ENCODE data around the gene PBX4.

Gene PBX4

DNA sequence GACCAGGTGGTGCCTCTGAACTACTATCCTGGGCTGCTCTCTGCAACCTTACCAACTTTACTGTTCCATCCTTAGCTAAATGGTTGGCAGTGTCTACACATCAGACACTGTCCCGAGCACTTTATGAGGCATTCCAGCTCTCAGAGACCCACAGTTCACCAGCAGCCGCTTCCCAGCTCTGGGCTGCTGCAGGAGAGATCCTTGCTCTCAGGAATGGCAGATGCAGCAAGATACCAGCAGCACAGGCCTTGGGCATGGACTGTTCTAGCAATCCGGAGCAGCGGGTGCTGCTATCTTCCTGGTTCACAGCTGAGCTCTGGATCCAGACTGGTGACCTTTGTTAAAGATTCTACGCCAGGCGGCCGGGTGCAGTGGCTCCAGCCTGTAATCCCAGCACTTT lies 12.9 kb upstream of the PBX4 start:
- TF ChIP-seq GABPA (IDR thresholded peaks at IDR 0.05; ENCODE audit: low read depth) (no peak), POLR2AphosphoS5 (IDR thresholded peaks at IDR 0.05; ENCODE audit: low read depth) (no peak), SPI1 (IDR thresholded peaks at IDR 0.05; ENCODE audit: borderline replicate concordance, low read depth) (no peak)
- TF ChIP-seq, protein P1, sequence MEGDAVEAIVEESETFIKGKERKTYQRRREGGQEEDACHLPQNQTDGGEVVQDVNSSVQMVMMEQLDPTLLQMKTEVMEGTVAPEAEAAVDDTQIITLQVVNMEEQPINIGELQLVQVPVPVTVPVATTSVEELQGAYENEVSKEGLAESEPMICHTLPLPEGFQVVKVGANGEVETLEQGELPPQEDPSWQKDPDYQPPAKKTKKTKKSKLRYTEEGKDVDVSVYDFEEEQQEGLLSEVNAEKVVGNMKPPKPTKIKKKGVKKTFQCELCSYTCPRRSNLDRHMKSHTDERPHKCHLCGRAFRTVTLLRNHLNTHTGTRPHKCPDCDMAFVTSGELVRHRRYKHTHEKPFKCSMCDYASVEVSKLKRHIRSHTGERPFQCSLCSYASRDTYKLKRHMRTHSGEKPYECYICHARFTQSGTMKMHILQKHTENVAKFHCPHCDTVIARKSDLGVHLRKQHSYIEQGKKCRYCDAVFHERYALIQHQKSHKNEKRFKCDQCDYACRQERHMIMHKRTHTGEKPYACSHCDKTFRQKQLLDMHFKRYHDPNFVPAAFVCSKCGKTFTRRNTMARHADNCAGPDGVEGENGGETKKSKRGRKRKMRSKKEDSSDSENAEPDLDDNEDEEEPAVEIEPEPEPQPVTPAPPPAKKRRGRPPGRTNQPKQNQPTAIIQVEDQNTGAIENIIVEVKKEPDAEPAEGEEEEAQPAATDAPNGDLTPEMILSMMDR (IDR thresholded peaks at IDR 0.05; ENCODE audit: insufficient read depth, low read length) = no peak
- TF ChIP-seq, protein P2, sequence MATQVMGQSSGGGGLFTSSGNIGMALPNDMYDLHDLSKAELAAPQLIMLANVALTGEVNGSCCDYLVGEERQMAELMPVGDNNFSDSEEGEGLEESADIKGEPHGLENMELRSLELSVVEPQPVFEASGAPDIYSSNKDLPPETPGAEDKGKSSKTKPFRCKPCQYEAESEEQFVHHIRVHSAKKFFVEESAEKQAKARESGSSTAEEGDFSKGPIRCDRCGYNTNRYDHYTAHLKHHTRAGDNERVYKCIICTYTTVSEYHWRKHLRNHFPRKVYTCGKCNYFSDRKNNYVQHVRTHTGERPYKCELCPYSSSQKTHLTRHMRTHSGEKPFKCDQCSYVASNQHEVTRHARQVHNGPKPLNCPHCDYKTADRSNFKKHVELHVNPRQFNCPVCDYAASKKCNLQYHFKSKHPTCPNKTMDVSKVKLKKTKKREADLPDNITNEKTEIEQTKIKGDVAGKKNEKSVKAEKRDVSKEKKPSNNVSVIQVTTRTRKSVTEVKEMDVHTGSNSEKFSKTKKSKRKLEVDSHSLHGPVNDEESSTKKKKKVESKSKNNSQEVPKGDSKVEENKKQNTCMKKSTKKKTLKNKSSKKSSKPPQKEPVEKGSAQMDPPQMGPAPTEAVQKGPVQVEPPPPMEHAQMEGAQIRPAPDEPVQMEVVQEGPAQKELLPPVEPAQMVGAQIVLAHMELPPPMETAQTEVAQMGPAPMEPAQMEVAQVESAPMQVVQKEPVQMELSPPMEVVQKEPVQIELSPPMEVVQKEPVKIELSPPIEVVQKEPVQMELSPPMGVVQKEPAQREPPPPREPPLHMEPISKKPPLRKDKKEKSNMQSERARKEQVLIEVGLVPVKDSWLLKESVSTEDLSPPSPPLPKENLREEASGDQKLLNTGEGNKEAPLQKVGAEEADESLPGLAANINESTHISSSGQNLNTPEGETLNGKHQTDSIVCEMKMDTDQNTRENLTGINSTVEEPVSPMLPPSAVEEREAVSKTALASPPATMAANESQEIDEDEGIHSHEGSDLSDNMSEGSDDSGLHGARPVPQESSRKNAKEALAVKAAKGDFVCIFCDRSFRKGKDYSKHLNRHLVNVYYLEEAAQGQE (IDR thresholded peaks at IDR 0.05; ENCODE audit: insufficient replicate concordance, low read depth) = no peak
- Histone ChIP-seq H3K27ac (replicated peaks) (no peak overlapping the region), H3K27me3 (ENCODE audit: insufficient read depth, poor library complexity, severe bottlenecking) (no peaks in the 10 kb centered on the region), H3K4me3 (replicated peaks; ENCODE audit: insufficient read depth, low read length) (no peak overlapping the region)
- DNase-seq (ENCODE audit: low read depth in 1 of 2, low spot score in 1 of 2) = no peak

DNA sequence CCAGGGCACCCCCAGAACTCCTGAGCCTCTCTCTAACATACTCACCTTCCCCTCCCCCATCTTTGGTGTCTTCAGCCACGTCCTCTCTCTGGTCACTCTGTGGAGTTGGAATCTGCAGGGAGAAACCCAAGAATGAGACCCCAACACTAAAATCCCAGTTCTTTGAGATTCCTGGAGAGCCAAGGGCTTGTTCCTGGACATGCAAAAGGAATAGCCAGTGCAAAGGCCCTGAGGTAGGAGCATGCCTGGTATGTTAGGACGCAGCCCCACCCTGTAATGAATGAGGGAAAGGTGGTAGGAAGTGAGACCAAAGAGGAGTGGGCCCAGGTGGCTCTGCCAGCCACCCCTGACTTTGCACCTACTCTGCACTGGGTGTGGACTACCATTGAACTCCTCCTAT lies 11.9 kb upstream of the PBX4 start:
- TF ChIP-seq SPI1 (IDR thresholded peaks at IDR 0.05; ENCODE audit: borderline replicate concordance, low read depth) (no peak), POLR2AphosphoS5 (IDR thresholded peaks at IDR 0.05; ENCODE audit: low read depth) (no peak), GABPA (IDR thresholded peaks at IDR 0.05; ENCODE audit: low read depth) (no peak)
- TF ChIP-seq, protein P2 (IDR thresholded peaks at IDR 0.05; ENCODE audit: insufficient replicate concordance, low read depth) = no peak
- TF ChIP-seq, protein P1 (IDR thresholded peaks at IDR 0.05; ENCODE audit: insufficient read depth, low read length) = no peak

DNA sequence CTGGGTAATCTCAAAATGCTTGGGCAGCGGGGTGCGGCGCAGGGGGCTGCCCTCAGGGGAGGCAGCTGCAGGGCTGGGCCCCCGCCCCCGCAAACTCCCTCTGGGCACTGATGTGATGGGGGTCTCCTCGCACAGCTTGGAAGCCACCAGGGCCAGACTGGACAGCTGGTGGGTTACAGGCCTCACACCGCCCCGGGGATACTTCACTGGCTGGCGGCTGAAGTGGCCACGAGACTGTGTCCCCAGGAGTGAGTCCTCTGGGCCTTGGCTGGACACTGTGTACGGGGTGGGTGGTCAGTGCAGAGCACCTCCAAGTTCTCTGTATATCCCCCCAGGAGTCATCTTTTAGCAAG lies 11.6 kb upstream of the PBX4 start:
- TF ChIP-seq, protein P1 (IDR thresholded peaks at IDR 0.05; ENCODE audit: insufficient read depth, low read length) = no peak
- no peak for TF ChIP-seq POLR2AphosphoS5 (IDR thresholded peaks at IDR 0.05; ENCODE audit: low read depth)
- TF ChIP-seq, protein P2 (IDR thresholded peaks at IDR 0.05; ENCODE audit: insufficient replicate concordance, low read depth) = no peak
- no peak for TF ChIP-seq SPI1 (IDR thresholded peaks at IDR 0.05; ENCODE audit: borderline replicate concordance, low read depth)
- no peak for TF ChIP-seq GABPA (IDR thresholded peaks at IDR 0.05; ENCODE audit: low read depth)
- Histone ChIP-seq H3K4me3 (replicated peaks; ENCODE audit: insufficient read depth, low read length) (no peak overlapping the region), H3K27ac (replicated peaks) (no peak overlapping the region), H3K27me3 (ENCODE audit: insufficient read depth, poor library complexity, severe bottlenecking) (no peaks in the 10 kb centered on the region)
- DNase-seq (ENCODE audit: low read depth in 1 of 2, low spot score in 1 of 2) = no peak

More for the DNA sequence above, 11.9 kb upstream of the PBX4 start:
- Histone ChIP-seq H3K27ac (replicated peaks) (no peak overlapping the region), H3K4me3 (replicated peaks; ENCODE audit: insufficient read depth, low read length) (no peak overlapping the region), H3K27me3 (ENCODE audit: insufficient read depth, poor library complexity, severe bottlenecking) (no peaks in the 10 kb centered on the region)
- no peak for DNase-seq (ENCODE audit: low read depth in 1 of 2, low spot score in 1 of 2)
